ENCODE results near the gene CBX3.

- TF ChIP-seq CHD4 (IDR thresholded peaks at IDR 0.05; ENCODE audit: borderline replicate concordance, low read length) (no peak), RAD21 (CRISPR knock-in tag; IDR thresholded peaks at IDR 0.05) (no peak), RBFOX2 (IDR thresholded peaks at IDR 0.05; ENCODE audit: low read depth, low read length) (no peak), ZNF124 (CRISPR knock-in tag; IDR thresholded peaks at IDR 0.05) (no peak), RFX5 (IDR thresholded peaks at IDR 0.05; ENCODE audit: low read depth, low read length) (no peak), CTCF (CRISPR knock-in tag; IDR thresholded peaks at IDR 0.05) (no peak), USF2 (IDR thresholded peaks at IDR 0.05; ENCODE audit: low read depth, low read length) (no peak), USF2 (CRISPR knock-in tag; IDR thresholded peaks at IDR 0.05; ENCODE audit: borderline replicate concordance) (no peak), HNF4G (IDR thresholded peaks at IDR 0.05; ENCODE audit: borderline replicate concordance, low read depth, low read length) (no peak), HNF4G (CRISPR knock-in tag; IDR thresholded peaks at IDR 0.05; ENCODE audit: borderline replicate concordance, low read depth) (no peak), HCFC1 (IDR thresholded peaks at IDR 0.05; ENCODE audit: low read depth, low read length) (no peak), GTF2F1 (IDR thresholded peaks at IDR 0.05; ENCODE audit: low read length) (no peak), ZNF549 (CRISPR knock-in tag; IDR thresholded peaks at IDR 0.05) (no peak), ZNF749 (CRISPR knock-in tag; IDR thresholded peaks at IDR 0.05; ENCODE audit: borderline replicate concordance) (no peak)
Measured at GRCh38 chr7:26162431-26162830, 39.1 kb upstream of the CBX3 start.

Measured in HepG2 (cell line).